GM12878 (cell line): Measurements from ENCODE around the gene APLN. TPM values are rescaled to one million over a fixed set of nuclear protein-coding genes. Genes with fewer than 3 reads are reported as not detected.

Experiments
- ATAC-seq: fragments of 200-7000 bp; cut with Tn5 transposase; 3 replicates; pipeline ENCODE4 v1.9.1; 2020; ENCODE audit warnings: mild to moderate bottlenecking, moderate library complexity
- BruUV-seq: library from RNA; stranded (reverse); fragments of 400-500 nt; replicated peaks from 2 replicates; lab custom pipeline; 2021; lab: Mats Ljungman, UMichigan
- CTCF ChIA-PET: fragments of 300-600 bp; sonication (Branson Sonifier 250); formaldehyde crosslinking; extraction: SDS; loops from one replicate; lab custom pipeline; 2021; ENCODE audit warnings: inconsistent platforms; lab: Yijun Ruan, JAX
- POLR2A ChIA-PET: fragments of 350-600 bp; formaldehyde crosslinking; extraction: SDS; loops from one replicate; lab custom pipeline; 2021; ENCODE audit warnings: inconsistent platforms; lab: Charles Lee
- RAD21 ChIA-PET: fragments of 300-600 bp; sonication (Branson Sonifier 250); formaldehyde crosslinking; loops from one replicate; lab custom pipeline; 2023; ENCODE audit warnings: antibody characterized with exemption; ENCODE audit not compliant: unreplicated experiment; lab: Charles Lee
- SMC1A ChIA-PET: fragments of 300-600 bp; sonication (Branson Sonifier 250); formaldehyde crosslinking; loops from one replicate; lab custom pipeline; 2023; ENCODE audit not compliant: unreplicated experiment, uncharacterized antibody; lab: Charles Lee
- DNase-seq: peaks from one replicate; pipeline ENCODE4 v3.0.0-alpha.2; 2011; ENCODE audit warnings: low read depth, low spot score
- FAIRE-seq: peaks from 3 replicates; lab custom pipeline; 2011; peaks lifted over from hg19 to GRCh38; lab: Jason Lieb, UNC
- H2AFZ ChIP-seq: 2 replicates; pipeline ENCODE4 v1.6.0; 2011; ENCODE audit warnings: low read depth, low read length, control low read depth; ENCODE audit not compliant: control insufficient read depth
- H3K27ac ChIP-seq: 2 replicates; pipeline ENCODE4 v1.5.1; 2011; ENCODE audit warnings: control low read depth; ENCODE audit not compliant: control insufficient read depth, insufficient read depth
- H3K27me3 ChIP-seq, 2 experiments: replicated peaks in 1 of 2; 2 replicates each; pipeline versions ENCODE4 v1.6.0 to v1.6.1; 2011; ENCODE audit warnings: low read length in 1 of 2; ENCODE audit not compliant: control insufficient read depth in 2 of 2, insufficient read depth in 2 of 2
- H3K36me3 ChIP-seq, 2 experiments: 2 replicates each; pipeline ENCODE4 v1.5.1; 2011; ENCODE audit warnings: low read length in 1 of 2; ENCODE audit not compliant: control insufficient read depth in 2 of 2, insufficient read depth in 2 of 2
- H3K4me1 ChIP-seq: 2 replicates; pipeline ENCODE4 v1.6.1; 2011; ENCODE audit warnings: mild to moderate bottlenecking, low read length, moderate library complexity, mixed read lengths; ENCODE audit not compliant: control insufficient read depth, insufficient read depth
- H3K4me2 ChIP-seq: 2 replicates; pipeline ENCODE4 v1.6.0; 2011; ENCODE audit warnings: control low read depth; ENCODE audit not compliant: control insufficient read depth, insufficient read depth
- H3K4me3 ChIP-seq: fragments of 200-600 bp; sonication (generic); 2 replicates; pipeline ENCODE4 v1.5.1; 2016
- H3K79me2 ChIP-seq: 2 replicates; pipeline ENCODE4 v1.6.0; 2011; ENCODE audit warnings: low read length; ENCODE audit not compliant: control insufficient read depth, insufficient read depth
- H3K9ac ChIP-seq: 2 replicates; pipeline ENCODE4 v1.8.0; 2011; ENCODE audit warnings: low read length, control low read depth, mixed read lengths; ENCODE audit not compliant: control insufficient read depth, insufficient read depth
- H3K9me3 ChIP-seq: replicated peaks from 3 replicates; pipeline ENCODE4 v1.5.1; 2011; ENCODE audit warnings: mild to moderate bottlenecking, low read length; ENCODE audit not compliant: control insufficient read depth, insufficient read depth
- H4K20me1 ChIP-seq: 2 replicates; pipeline ENCODE4 v1.6.0; 2011; ENCODE audit not compliant: control insufficient read depth, insufficient read depth
- BACH1 ChIP-seq: fragments of 450-650 bp; IDR thresholded peaks from 2 replicates; pipeline ENCODE4 v1.6.1; 2017; ENCODE audit warnings: mild to moderate bottlenecking, borderline replicate concordance
- EP300 ChIP-seq, 2 experiments: fragments of 150-350 bp in 1 of 2; IDR thresholded peaks; 2 replicates each; pipeline ENCODE4 v1.6.1; 2011 to 2012; ENCODE audit warnings: low read depth in 2 of 2, low read length in 2 of 2, borderline replicate concordance in 1 of 2, improper control_type of control experiment in 1 of 2, inconsistent platforms in 1 of 2; ENCODE audit not compliant: control insufficient read depth in 1 of 2
- ETV6 ChIP-seq, 2 experiments: fragments of 450-650 bp in 1 of 2; IDR thresholded peaks in 1 of 2; conservative IDR thresholded peaks in 1 of 2; 2 replicates each; pipeline ENCODE4 v1.6.1; 2014; ENCODE audit warnings: antibody characterized with exemption in 1 of 2, borderline replicate concordance in 1 of 2, low read depth in 1 of 2, mild to moderate bottlenecking in 1 of 2, moderate library complexity in 1 of 2
- FOS ChIP-seq: IDR thresholded peaks from 3 replicates; pipeline ENCODE4 v1.6.1; 2011; ENCODE audit warnings: borderline replicate concordance; ENCODE audit not compliant: insufficient read length; ENCODE audit errors: extremely low read depth
- JUND ChIP-seq: IDR thresholded peaks from 2 replicates; pipeline ENCODE4 v1.6.1; 2012; ENCODE audit warnings: low read depth, mild to moderate bottlenecking, low read length, improper control_type of control experiment, moderate library complexity
- NFIC ChIP-seq: IDR thresholded peaks from 2 replicates; pipeline ENCODE4 v1.6.1; 2012; ENCODE audit warnings: low read depth, mild to moderate bottlenecking, inconsistent platforms, low read length, moderate library complexity
- NRF1 ChIP-seq: conservative IDR thresholded peaks from 2 replicates; pipeline ENCODE4 v1.6.1; 2011; ENCODE audit warnings: mild to moderate bottlenecking, low read depth, low read length, improper control_type of control experiment
- POLR2AphosphoS2 ChIP-seq: IDR thresholded peaks from 2 replicates; pipeline ENCODE4 v1.6.1; 2011; ENCODE audit warnings: low read depth, mild to moderate bottlenecking, low read length, improper control_type of control experiment, moderate library complexity
- SMAD5 ChIP-seq: IDR thresholded peaks from 2 replicates; pipeline ENCODE4 v1.6.1; 2016; ENCODE audit warnings: antibody characterized with exemption, low read depth
- SMC3 ChIP-seq: IDR thresholded peaks from 2 replicates; pipeline ENCODE4 v1.6.1; 2011; ENCODE audit warnings: low read length, improper control_type of control experiment, borderline replicate concordance
- SRF ChIP-seq, 2 experiments: IDR thresholded peaks; 2 replicates each; pipeline ENCODE4 v1.6.1; 2011; ENCODE audit warnings: low read depth in 2 of 2, low read length in 2 of 2, mild to moderate bottlenecking in 1 of 2, moderate library complexity in 1 of 2
- STAT1 ChIP-seq: fragments of 450-650 bp; conservative IDR thresholded peaks from 2 replicates; pipeline ENCODE4 v1.6.1; 2014; ENCODE audit warnings: antibody characterized with exemption, mild to moderate bottlenecking
- TAF1 ChIP-seq: IDR thresholded peaks from 2 replicates; pipeline ENCODE4 v1.6.1; 2011; ENCODE audit warnings: mild to moderate bottlenecking, low read depth, low read length, borderline replicate concordance
- WGBS: methylation state at CpG from one replicate; pipeline ENCODE4 v1.1.6; 2016; ENCODE audit warnings: low lambda C conversion rate; ENCODE audit not compliant: insufficient replicate concordance, insufficient coverage; ENCODE audit errors: missing lambda C conversion rate; 5-methylcytosine and 5-hydroxymethylcytosine counted together
- in situ Hi-C: fragments of 300-500 bp; cut with MboI; formaldehyde crosslinking; loops from 9 replicates; pipeline ENCODE4 v1.14.3; 2018; ENCODE audit warnings: mixed read lengths
- intact Hi-C: fragments of 100-400 bp; cut with micrococcal nuclease; formaldehyde crosslinking; loops from one replicate; pipeline ENCODE4 v1.14.2; 2022; ENCODE audit not compliant: unreplicated experiment
- polyA plus RNA-seq, 11 experiments: library from polyadenylated mRNA; depleted of rRNA in 4 of 11; unstranded in 6 of 11; stranded (reverse) in 5 of 11; fragments of >200 nt; fragmentation: Nextera tagmentation in 4 of 11; fragmentation: Illumina TruSeq in 1 of 11; extraction: Ambion mirVana in 4 of 11; extraction: Trizol in 1 of 11; gene quantifications; 1 replicate in 1 of 11; 2 replicates in 10 of 11; pipeline versions ENCODE4 v1.2.1 to v1.2.3, GENCODE V29; 2011 to 2016; ENCODE audit warnings: inconsistent platforms in 2 of 11, missing spikeins in 2 of 11, low read depth in 1 of 11
- total RNA-seq, 4 experiments: library from RNA; depleted of rRNA in 3 of 4; stranded (reverse); fragments of >200 nt in 3 of 4; fragmentation: Illumina TruSeq in 1 of 4; extraction: Trizol in 1 of 4; gene quantifications; 2 replicates each; pipeline versions ENCODE4 v1.2.1 to v1.2.3, GENCODE V29; 2013 to 2021
- TF ChIP-seq, protein P1 (sequence below): fragments of 450-650 bp; IDR thresholded peaks from 2 replicates; pipeline ENCODE4 v1.6.1; 2017; ENCODE audit warnings: antibody characterized with exemption, mild to moderate bottlenecking, moderate library complexity
- TF ChIP-seq, protein P2 (sequence below): IDR thresholded peaks from 2 replicates; pipeline ENCODE4 v1.6.1; 2012; ENCODE audit warnings: low read depth, low read length, improper control_type of control experiment
- TF ChIP-seq, protein P3 (sequence below): fragments of 450-650 bp; formaldehyde crosslinking; IDR thresholded peaks from 2 replicates; pipeline ENCODE4 v1.4.0; 2020; ENCODE audit warnings: mild to moderate bottlenecking, moderate library complexity

The APLN gene
- total and polyA plus RNA-seq, 10 of the 15 experiments (the other 5 are each of a cell fraction or from before 2014, with no cell fraction given): 0.31 TPM; not detected in 9

DNA sequence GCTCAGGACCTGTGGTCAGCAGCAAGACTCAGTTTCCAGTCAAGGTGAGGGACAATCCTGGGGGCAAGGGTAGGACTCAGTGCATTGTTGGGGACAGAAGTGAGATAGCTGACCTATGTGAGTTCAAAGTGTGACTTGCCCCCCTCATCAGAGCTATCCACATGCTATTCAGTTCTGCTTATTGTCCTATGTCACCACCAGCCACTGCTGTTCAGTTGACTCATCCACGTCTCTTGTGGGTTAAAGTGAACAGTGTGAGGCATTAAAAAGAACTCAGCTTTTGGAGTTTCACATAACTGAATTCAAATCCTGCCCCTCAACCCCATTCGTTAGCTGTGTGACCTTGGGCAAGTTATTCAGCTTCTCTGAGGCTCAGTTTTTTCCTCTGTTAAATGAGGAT is 4.4 kb upstream of the APLN start:
- H3K36me3 ChIP-seq: no peaks in the 10 kb centered on the region
- no peaks in the 10 kb centered on the region for H3K4me1 ChIP-seq
- ChIA-PET RAD21 (no interaction called here), CTCF (interaction anchor here (1.2 to 1.6 kb wide), 2 partner anchors 67 to 164 kb away, joined by 3 to 5 read pairs; no protein-coding TSS in a partner anchor), SMC1A (interaction anchor here (0.6 kb wide), 1 partner anchor 21 kb away, joined by 3 read pairs; no protein-coding TSS in a partner anchor), POLR2A (no interaction called here)
- no peaks in the 10 kb centered on the region for H4K20me1 ChIP-seq
- TF ChIP-seq JUND: no peak
- TF ChIP-seq BACH1: no peak
- no peak for TF ChIP-seq NFIC
- no peak for TF ChIP-seq SMAD5
- no peak for TF ChIP-seq STAT1
- TF ChIP-seq, protein P1, sequence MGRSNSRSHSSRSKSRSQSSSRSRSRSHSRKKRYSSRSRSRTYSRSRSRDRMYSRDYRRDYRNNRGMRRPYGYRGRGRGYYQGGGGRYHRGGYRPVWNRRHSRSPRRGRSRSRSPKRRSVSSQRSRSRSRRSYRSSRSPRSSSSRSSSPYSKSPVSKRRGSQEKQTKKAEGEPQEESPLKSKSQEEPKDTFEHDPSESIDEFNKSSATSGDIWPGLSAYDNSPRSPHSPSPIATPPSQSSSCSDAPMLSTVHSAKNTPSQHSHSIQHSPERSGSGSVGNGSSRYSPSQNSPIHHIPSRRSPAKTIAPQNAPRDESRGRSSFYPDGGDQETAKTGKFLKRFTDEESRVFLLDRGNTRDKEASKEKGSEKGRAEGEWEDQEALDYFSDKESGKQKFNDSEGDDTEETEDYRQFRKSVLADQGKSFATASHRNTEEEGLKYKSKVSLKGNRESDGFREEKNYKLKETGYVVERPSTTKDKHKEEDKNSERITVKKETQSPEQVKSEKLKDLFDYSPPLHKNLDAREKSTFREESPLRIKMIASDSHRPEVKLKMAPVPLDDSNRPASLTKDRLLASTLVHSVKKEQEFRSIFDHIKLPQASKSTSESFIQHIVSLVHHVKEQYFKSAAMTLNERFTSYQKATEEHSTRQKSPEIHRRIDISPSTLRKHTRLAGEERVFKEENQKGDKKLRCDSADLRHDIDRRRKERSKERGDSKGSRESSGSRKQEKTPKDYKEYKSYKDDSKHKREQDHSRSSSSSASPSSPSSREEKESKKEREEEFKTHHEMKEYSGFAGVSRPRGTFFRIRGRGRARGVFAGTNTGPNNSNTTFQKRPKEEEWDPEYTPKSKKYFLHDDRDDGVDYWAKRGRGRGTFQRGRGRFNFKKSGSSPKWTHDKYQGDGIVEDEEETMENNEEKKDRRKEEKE: no peak
- TF ChIP-seq FOS: no peak
- TF ChIP-seq POLR2AphosphoS2: no peak
- no peak for TF ChIP-seq TAF1
- TF ChIP-seq, protein P2, sequence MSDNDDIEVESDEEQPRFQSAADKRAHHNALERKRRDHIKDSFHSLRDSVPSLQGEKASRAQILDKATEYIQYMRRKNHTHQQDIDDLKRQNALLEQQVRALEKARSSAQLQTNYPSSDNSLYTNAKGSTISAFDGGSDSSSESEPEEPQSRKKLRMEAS: no peak
- no peak for TF ChIP-seq EP300 (IDR thresholded peaks at IDR 0.05; ENCODE audit: borderline replicate concordance in 1 of 2, control insufficient read depth in 1 of 2, low read depth in 2 of 2, low read length in 2 of 2)
- TF ChIP-seq ETV6 (conservative IDR thresholded peaks at IDR 0.05 in 1 of 2, IDR thresholded peaks at IDR 0.05 in 1 of 2; ENCODE audit: borderline replicate concordance in 1 of 2, low read depth in 1 of 2): no peak
- TF ChIP-seq SRF (IDR thresholded peaks at IDR 0.05; ENCODE audit: low read depth in 2 of 2, low read length in 2 of 2): no peak
- no peak for TF ChIP-seq NRF1
- TF ChIP-seq, protein P3, sequence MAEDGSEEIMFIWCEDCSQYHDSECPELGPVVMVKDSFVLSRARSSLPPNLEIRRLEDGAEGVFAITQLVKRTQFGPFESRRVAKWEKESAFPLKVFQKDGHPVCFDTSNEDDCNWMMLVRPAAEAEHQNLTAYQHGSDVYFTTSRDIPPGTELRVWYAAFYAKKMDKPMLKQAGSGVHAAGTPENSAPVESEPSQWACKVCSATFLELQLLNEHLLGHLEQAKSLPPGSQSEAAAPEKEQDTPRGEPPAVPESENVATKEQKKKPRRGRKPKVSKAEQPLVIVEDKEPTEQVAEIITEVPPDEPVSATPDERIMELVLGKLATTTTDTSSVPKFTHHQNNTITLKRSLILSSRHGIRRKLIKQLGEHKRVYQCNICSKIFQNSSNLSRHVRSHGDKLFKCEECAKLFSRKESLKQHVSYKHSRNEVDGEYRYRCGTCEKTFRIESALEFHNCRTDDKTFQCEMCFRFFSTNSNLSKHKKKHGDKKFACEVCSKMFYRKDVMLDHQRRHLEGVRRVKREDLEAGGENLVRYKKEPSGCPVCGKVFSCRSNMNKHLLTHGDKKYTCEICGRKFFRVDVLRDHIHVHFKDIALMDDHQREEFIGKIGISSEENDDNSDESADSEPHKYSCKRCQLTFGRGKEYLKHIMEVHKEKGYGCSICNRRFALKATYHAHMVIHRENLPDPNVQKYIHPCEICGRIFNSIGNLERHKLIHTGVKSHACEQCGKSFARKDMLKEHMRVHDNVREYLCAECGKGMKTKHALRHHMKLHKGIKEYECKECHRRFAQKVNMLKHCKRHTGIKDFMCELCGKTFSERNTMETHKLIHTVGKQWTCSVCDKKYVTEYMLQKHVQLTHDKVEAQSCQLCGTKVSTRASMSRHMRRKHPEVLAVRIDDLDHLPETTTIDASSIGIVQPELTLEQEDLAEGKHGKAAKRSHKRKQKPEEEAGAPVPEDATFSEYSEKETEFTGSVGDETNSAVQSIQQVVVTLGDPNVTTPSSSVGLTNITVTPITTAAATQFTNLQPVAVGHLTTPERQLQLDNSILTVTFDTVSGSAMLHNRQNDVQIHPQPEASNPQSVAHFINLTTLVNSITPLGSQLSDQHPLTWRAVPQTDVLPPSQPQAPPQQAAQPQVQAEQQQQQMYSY (CRISPR knock-in tag): no peak
- TF ChIP-seq SMC3: no peak
- FAIRE-seq (no peak), DNase-seq (no peak), ATAC-seq (peak; percentile 27; the same call in 1 of the 3 replicates)
- H3K27me3 ChIP-seq: peaks cover 2 to 4% of the 10 kb centered on the region in 2 experiments; a peak in 3 of 4 replicates
- H3K9ac ChIP-seq: no peak overlapping the region
- intact Hi-C loops (no loop called here), in situ Hi-C loops (no loop called here)
- no peak overlapping the region for H3K4me2 ChIP-seq
- no peak overlapping the region for H2AFZ ChIP-seq
- BruUV-seq: no TSS peak
- H3K79me2 ChIP-seq: no peaks in the 10 kb centered on the region
- no peaks in the 10 kb centered on the region for H3K9me3 ChIP-seq
- no peak overlapping the region for H3K27ac ChIP-seq
- H3K4me3 ChIP-seq: no peak overlapping the region
- WGBS: 0% methylated on average over 2 of the region's 2 CpGs
